Measurements from ENCODE around the gene PAPOLB. TPM values are rescaled to one million over a fixed set of nuclear protein-coding genes. Genes with fewer than 3 reads are reported as not detected.
"Not testable (repeated sequence)": the region's sequence is repeated elsewhere in the genome, so short reads cannot be mapped to it uniquely, and the experiment has no call there.

PAPOLB gene
- total RNA-seq, 1 donor from 2014 or later = 0.07 TPM

- TF ChIP-seq CTCF (IDR thresholded peaks at IDR 0.05) = no peak
- peaks cover 6% of the 10 kb centered on the region for H3K27me3 Mint-ChIP-seq
- intact Hi-C loops (cut with micrococcal nuclease) = no loop called here
- H3K36me3 Mint-ChIP-seq (ENCODE audit: low read depth) = no peaks in the 10 kb centered on the region
- POLR2A ChIA-PET = no interaction called here
- no peak overlapping the region for H3K4me3 Mint-ChIP-seq
- CTCF ChIA-PET = no interaction called here
- no peak for ATAC-seq (ENCODE audit: low read depth)
- H3K4me1 Mint-ChIP-seq = no peaks in the 10 kb centered on the region
- H3K27ac Mint-ChIP-seq = no peak overlapping the region
- H3K9me3 Mint-ChIP-seq = peaks cover 4% of the 10 kb centered on the region
- no peak for DNase-seq
Observed at GRCh38 chr7:4895766-4896165, 33.9 kb upstream of the PAPOLB start.

GRCh38 chr7:4894482-4894881 lies 32.7 kb upstream of the PAPOLB start:
- TF ChIP-seq CTCF (IDR thresholded peaks at IDR 0.05) = no peak
- Mint-ChIP-seq H3K9me3 (peaks cover 4% of the 10 kb centered on the region), H3K27me3 (peaks cover 6% of the 10 kb centered on the region), H3K27ac (no peak overlapping the region), H3K4me1 (no peaks in the 10 kb centered on the region), H3K4me3 (no peak overlapping the region), H3K36me3 (ENCODE audit: low read depth) (no peaks in the 10 kb centered on the region)
- ATAC-seq (ENCODE audit: low read depth) (no peak), DNase-seq (no peak)
- intact Hi-C loops (cut with micrococcal nuclease) = no loop called here
- POLR2A ChIA-PET = no interaction called here
- CTCF ChIA-PET = no interaction called here

- POLR2A ChIA-PET = no interaction called here
- CTCF ChIA-PET = no interaction called here
- intact Hi-C loops (cut with micrococcal nuclease) = no loop called here
Observed at GRCh38 chr7:4893929-4894475, 32.2 kb upstream of the PAPOLB start.

GRCh38 chr7:4893188-4893587 lies 31.4 kb upstream of the PAPOLB start:
- H3K4me1 Mint-ChIP-seq; CTCF ChIA-PET; DNase-seq; ATAC-seq (ENCODE audit: low read depth); H3K36me3 Mint-ChIP-seq (ENCODE audit: low read depth); H3K27ac Mint-ChIP-seq; intact Hi-C loops (cut with micrococcal nuclease); POLR2A ChIA-PET; H3K9me3 Mint-ChIP-seq; H3K4me3 Mint-ChIP-seq: not testable (repeated sequence)
- H3K27me3 Mint-ChIP-seq = peaks cover 12% of the 10 kb centered on the region

More at GRCh38 chr7:4893929-4894475, 32.2 kb upstream of the PAPOLB start:
- Mint-ChIP-seq H3K36me3 (ENCODE audit: low read depth) (no peaks in the 10 kb centered on the region), H3K4me1 (no peaks in the 10 kb centered on the region), H3K27me3 (peaks cover 10% of the 10 kb centered on the region), H3K9me3 (peaks cover 4% of the 10 kb centered on the region), H3K27ac (no peak overlapping the region), H3K4me3 (no peak overlapping the region)
- TF ChIP-seq CTCF (IDR thresholded peaks at IDR 0.05) = no peak
- ATAC-seq (ENCODE audit: low read depth) (no peak), DNase-seq (no peak)

- POLR2A ChIA-PET; intact Hi-C loops (cut with micrococcal nuclease); ATAC-seq (ENCODE audit: low read depth); H3K36me3 Mint-ChIP-seq (ENCODE audit: low read depth); H3K9me3 Mint-ChIP-seq; DNase-seq; H3K4me1 Mint-ChIP-seq; H3K4me3 Mint-ChIP-seq; H3K27ac Mint-ChIP-seq; CTCF ChIA-PET: not testable (repeated sequence)
- H3K27me3 Mint-ChIP-seq = peaks cover 23% of the 10 kb centered on the region
Observed at GRCh38 chr7:4891522-4891921, 29.7 kb upstream of the PAPOLB start.

GRCh38 chr7:4889682-4890081 lies 27.9 kb upstream of the PAPOLB start:
- no peaks in the 10 kb centered on the region for H3K36me3 Mint-ChIP-seq (ENCODE audit: low read depth)
- H3K27me3 Mint-ChIP-seq = peaks cover 29% of the 10 kb centered on the region
- H3K4me1 Mint-ChIP-seq = no peaks in the 10 kb centered on the region
- TF ChIP-seq CTCF (IDR thresholded peaks at IDR 0.05) = no peak
- H3K27ac Mint-ChIP-seq = no peak overlapping the region
- intact Hi-C loops (cut with micrococcal nuclease) = loop anchor here (10.0 kb wide), 2 partner anchors 85 to 275 kb away; no protein-coding TSS in a partner anchor
- DNase-seq = no peak
- POLR2A ChIA-PET = no interaction called here
- H3K9me3 Mint-ChIP-seq = peaks cover 4% of the 10 kb centered on the region
- H3K4me3 Mint-ChIP-seq = no peak overlapping the region
- ATAC-seq (ENCODE audit: low read depth) = no peak
- CTCF ChIA-PET = no interaction called here

Measured in activated B cell treated with CpG ODN at 0.5 μM for 24 hours (primary cell).